ENCODE measurements around the gene LYL1. TPM values are rescaled to one million over a fixed set of nuclear protein-coding genes. Genes with fewer than 3 reads are reported as not detected.

Gene LYL1
- total and polyA plus RNA-seq, 2 donors (not counting 1 experiment from before 2014, with no cell fraction given), result 112 to 125 TPM

DNA sequence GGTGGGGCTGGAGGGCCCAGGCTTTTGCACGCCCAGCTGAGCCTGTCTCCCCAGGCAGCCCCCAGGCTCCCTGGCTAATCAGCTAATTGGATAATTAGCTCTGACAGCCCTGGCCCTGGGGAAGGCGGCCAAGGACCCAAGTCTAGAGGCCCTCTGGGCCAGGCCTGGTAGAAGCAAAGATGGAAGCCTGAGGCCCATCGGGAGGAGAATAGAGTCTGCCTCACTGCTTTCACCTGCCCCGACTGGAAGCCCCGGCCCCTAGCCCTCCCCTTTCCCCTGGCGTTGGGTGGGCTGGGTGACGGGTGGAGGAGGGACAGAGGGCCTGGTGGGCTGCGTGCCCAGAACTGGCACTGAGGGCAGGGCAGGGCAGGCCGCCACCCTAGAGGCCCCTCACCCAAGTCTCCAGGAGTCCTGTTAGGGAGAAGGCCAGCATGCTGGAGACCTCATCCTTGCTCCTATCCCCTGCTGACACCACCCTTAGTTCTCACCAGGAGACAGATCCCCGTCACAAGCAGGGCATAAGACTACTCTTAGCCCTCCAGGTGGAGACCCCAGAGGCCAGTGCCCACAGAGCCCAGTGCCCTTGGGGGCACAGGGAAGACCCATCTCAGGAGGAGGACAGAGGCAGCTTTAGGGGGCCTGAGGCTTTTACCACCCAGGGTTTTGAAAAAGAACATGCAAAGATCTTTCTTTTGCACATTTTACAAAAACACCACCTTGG is 12.0 kb downstream of the LYL1 start:
- ATAC-seq (ENCODE audit: low read depth), result no peak
- TF ChIP-seq, protein P1, sequence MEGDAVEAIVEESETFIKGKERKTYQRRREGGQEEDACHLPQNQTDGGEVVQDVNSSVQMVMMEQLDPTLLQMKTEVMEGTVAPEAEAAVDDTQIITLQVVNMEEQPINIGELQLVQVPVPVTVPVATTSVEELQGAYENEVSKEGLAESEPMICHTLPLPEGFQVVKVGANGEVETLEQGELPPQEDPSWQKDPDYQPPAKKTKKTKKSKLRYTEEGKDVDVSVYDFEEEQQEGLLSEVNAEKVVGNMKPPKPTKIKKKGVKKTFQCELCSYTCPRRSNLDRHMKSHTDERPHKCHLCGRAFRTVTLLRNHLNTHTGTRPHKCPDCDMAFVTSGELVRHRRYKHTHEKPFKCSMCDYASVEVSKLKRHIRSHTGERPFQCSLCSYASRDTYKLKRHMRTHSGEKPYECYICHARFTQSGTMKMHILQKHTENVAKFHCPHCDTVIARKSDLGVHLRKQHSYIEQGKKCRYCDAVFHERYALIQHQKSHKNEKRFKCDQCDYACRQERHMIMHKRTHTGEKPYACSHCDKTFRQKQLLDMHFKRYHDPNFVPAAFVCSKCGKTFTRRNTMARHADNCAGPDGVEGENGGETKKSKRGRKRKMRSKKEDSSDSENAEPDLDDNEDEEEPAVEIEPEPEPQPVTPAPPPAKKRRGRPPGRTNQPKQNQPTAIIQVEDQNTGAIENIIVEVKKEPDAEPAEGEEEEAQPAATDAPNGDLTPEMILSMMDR (IDR thresholded peaks at IDR 0.05), result no peak
- TF ChIP-seq EZH2 (IDR thresholded peaks at IDR 0.05; ENCODE audit: borderline replicate concordance, insufficient read depth, low read depth, low read length, poor library complexity, severe bottlenecking), result no peak
- CTCF ChIA-PET, result interaction anchor here (1.6 to 8.2 kb wide), 3 partner anchors 29 to 125 kb away, joined by 5 to 285 read pairs (median 71); no protein-coding TSS in a partner anchor
- no peak overlapping the region for H3K27ac Mint-ChIP-seq
- Histone ChIP-seq H3K27me3 (replicated peaks in 1 of 4; ENCODE audit: control extremely low read depth in 1 of 4, control insufficient read depth in 3 of 4, insufficient read depth in 4 of 4, low read length in 3 of 4) (no peaks in the 10 kb centered on the region), H2AFZ (ENCODE audit: insufficient read depth, low read depth, low read length, poor library complexity, severe bottlenecking) (no peak overlapping the region), H3K4me2 (replicated peaks; ENCODE audit: low read depth, low read length, poor library complexity, severe bottlenecking) (no peak overlapping the region), H3K4me3 (ENCODE audit: control extremely low read depth in 1 of 5, extremely low read depth in 1 of 5, insufficient read depth in 1 of 5, low read depth in 2 of 5, low read length in 4 of 5) (no peak overlapping the region), H3K36me3 (replicated peaks in 1 of 2; ENCODE audit: control extremely low read depth in 1 of 2, control insufficient read depth in 1 of 2, extremely low read depth in 1 of 2, insufficient read depth in 2 of 2, low read length in 1 of 2) (no peaks in the 10 kb centered on the region), H3K9me3 (ENCODE audit: control extremely low read depth in 1 of 3, control insufficient read depth in 2 of 3, insufficient read depth in 1 of 3, low read length in 2 of 3) (no peaks in the 10 kb centered on the region), H3K4me1 (ENCODE audit: control insufficient read depth in 2 of 2, insufficient read depth in 2 of 2, low read length in 2 of 2) (peaks cover 11 to 21% of the 10 kb centered on the region in 2 donors), H3K79me2 (ENCODE audit: control insufficient read depth, insufficient read depth, low read length) (no peaks in the 10 kb centered on the region), H3K9ac (ENCODE audit: low read length) (no peak overlapping the region), H3K27ac (ENCODE audit: low read length in 2 of 2) (no peak overlapping the region), H4K20me1 (ENCODE audit: control insufficient read depth, insufficient read depth, low read length, poor library complexity, severe bottlenecking) (peaks cover 7% of the 10 kb centered on the region)
- intact Hi-C loops (cut with micrococcal nuclease), result loop anchor here (5.0 kb wide), 1 partner anchor 58 kb away; no protein-coding TSS in a partner anchor
- no peak overlapping the region for H3K4me3 Mint-ChIP-seq
- no peaks in the 10 kb centered on the region for H3K27me3 Mint-ChIP-seq
- POLR2A ChIA-PET, result no interaction called here
- DNase-seq, result no peak
- no peaks in the 10 kb centered on the region for H3K9me3 Mint-ChIP-seq (ENCODE audit: insufficient read depth)
- H3K4me1 Mint-ChIP-seq, result peaks cover 12% of the 10 kb centered on the region
- 92% methylated on average over 10 of the region's 10 CpGs for WGBS (ENCODE audit: insufficient coverage)

- H3K27ac Mint-ChIP-seq, result no peak overlapping the region
These were observed 12.7 kb downstream of the LYL1 start for GRCh38 chr19:13089857-13090507.

More at GRCh38 chr19:13089857-13090507, 12.7 kb downstream of the LYL1 start:
- no peaks in the 10 kb centered on the region for H3K79me2 ChIP-seq (ENCODE audit: control insufficient read depth, insufficient read depth, low read length)
- no peak overlapping the region for H2AFZ ChIP-seq (ENCODE audit: insufficient read depth, low read depth, low read length, poor library complexity, severe bottlenecking)
- H3K27me3 ChIP-seq (replicated peaks in 1 of 4; ENCODE audit: control extremely low read depth in 1 of 4, control insufficient read depth in 3 of 4, insufficient read depth in 4 of 4, low read length in 3 of 4), result no peaks in the 10 kb centered on the region
- no peak overlapping the region for H3K4me3 ChIP-seq (ENCODE audit: control extremely low read depth in 1 of 5, extremely low read depth in 1 of 5, insufficient read depth in 1 of 5, low read depth in 2 of 5, low read length in 4 of 5)
- no peak overlapping the region for H3K4me2 ChIP-seq (replicated peaks; ENCODE audit: low read depth, low read length, poor library complexity, severe bottlenecking)
- TF ChIP-seq, protein P1 (IDR thresholded peaks at IDR 0.05), result no peak
- no peak for TF ChIP-seq EZH2 (IDR thresholded peaks at IDR 0.05; ENCODE audit: borderline replicate concordance, insufficient read depth, low read depth, low read length, poor library complexity, severe bottlenecking)
- no peak overlapping the region for H3K9ac ChIP-seq (ENCODE audit: low read length)
- ATAC-seq (ENCODE audit: low read depth), result no peak
- intact Hi-C loops (cut with micrococcal nuclease), result loop anchor here (5.0 kb wide), 1 partner anchor 58 kb away; no protein-coding TSS in a partner anchor
- DNase-seq, result no peak
- no peaks in the 10 kb centered on the region for H3K36me3 ChIP-seq (replicated peaks in 1 of 2; ENCODE audit: control extremely low read depth in 1 of 2, control insufficient read depth in 1 of 2, extremely low read depth in 1 of 2, insufficient read depth in 2 of 2, low read length in 1 of 2)
- CTCF ChIA-PET, result interaction anchor here (0.6 to 8.2 kb wide), 3 partner anchors 66 to 125 kb away, joined by 3 to 285 read pairs (median 5); no protein-coding TSS in a partner anchor
- Mint-ChIP-seq H3K27me3 (no peaks in the 10 kb centered on the region), H3K4me3 (no peak overlapping the region), H3K4me1 (peaks cover 12% of the 10 kb centered on the region), H3K9me3 (ENCODE audit: insufficient read depth) (no peaks in the 10 kb centered on the region)
- 88% methylated on average over 9 of the region's 12 CpGs for WGBS (ENCODE audit: insufficient coverage)
- peaks cover 11 to 15% of the 10 kb centered on the region in 2 donors for H3K4me1 ChIP-seq (ENCODE audit: control insufficient read depth in 2 of 2, insufficient read depth in 2 of 2, low read length in 2 of 2)
- no peaks in the 10 kb centered on the region for H3K9me3 ChIP-seq (ENCODE audit: control extremely low read depth in 1 of 3, control insufficient read depth in 2 of 3, insufficient read depth in 1 of 3, low read length in 2 of 3)
- H3K27ac ChIP-seq (ENCODE audit: low read length in 2 of 2), result no peak overlapping the region
- POLR2A ChIA-PET, result no interaction called here
- peaks cover 7% of the 10 kb centered on the region for H4K20me1 ChIP-seq (ENCODE audit: control insufficient read depth, insufficient read depth, low read length, poor library complexity, severe bottlenecking)
